HG03460 (cell line): Measurements from ENCODE around the gene ZDHHC18.

ENCODE experiments used
- ATAC-seq: cut with Tn5 transposase; IDR thresholded peaks from one replicate; pipeline ENCODE4 v1.9.1; 2021; ENCODE audit not compliant: unreplicated experiment

The ZDHHC18 gene

DNA sequence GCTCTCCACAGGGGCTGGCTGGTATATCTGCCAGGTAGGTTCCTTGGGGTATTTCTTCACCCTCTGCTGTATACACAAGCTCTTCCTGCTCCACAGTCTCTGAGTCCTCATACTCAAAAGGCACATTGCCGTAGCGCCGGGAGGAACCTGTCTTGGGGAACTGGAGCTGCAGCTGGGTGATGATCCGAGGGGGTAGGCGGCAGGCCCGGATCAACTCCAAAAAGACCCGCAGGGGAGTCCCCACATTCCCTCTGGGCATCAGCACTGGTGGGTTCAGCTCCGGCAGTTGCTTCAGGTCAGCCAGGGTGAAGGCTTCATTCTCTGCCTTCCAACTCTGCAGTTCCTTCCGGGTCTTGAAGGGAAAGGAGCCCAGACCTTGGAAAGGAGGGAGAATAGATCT lies 70.9 kb downstream of the ZDHHC18 start:
- no peak for ATAC-seq

DNA sequence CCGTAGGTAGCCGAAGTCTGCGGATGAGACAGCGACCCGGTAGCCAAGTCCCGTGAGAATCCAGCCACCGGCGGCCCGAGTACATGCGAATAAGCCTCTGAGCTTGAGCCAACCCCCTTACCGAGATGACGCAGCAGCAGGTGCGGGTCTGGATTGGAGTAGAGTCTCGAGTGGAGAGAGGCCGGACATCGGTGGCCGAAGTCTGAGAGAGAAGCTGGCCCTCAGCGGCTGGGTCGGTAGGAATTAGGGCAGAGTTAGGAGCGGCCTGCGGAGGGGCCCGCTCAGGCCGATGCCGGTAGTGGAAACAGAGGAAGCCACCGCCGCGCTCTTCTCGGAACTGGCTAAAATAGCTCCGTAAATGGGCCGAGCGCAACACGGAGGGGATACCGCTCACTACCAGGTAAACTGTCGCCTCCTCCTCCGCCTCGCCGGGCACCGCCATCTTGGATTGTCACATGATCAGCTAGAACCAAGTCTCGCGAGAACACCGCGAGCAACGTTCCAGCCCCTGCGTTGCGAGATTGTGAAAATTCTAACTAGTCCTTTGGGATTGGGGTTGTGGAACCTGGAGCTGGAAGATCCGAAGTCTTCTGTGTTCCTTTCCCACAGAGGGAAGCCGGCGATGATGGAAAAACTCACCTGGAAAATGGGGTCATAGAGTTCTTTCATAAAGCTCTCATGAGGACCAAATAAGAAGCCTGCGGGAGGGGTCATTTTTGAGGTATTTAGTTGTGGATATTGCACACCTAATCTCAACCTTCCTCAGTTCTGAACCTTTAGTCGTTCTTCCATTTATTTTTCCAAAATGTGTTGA lies 73.7 kb downstream of the ZDHHC18 start, which contains the start of gene GPATCH3:
TSS of gene GPATCH3 (minus strand) at position 467 of the 814 bp plus-strand sequence. CDS start at position 442, 25 bp downstream.
- peak; percentile 67 for ATAC-seq

- ATAC-seq = no peak
Measured at GRCh38 chr1:26900815-26901511, 74.5 kb downstream of the ZDHHC18 start.
